Activated T-cell treated with anti-CD3 and anti-CD28 coated beads, Interleukin-2, amount 50 U/mL, for 72 hours (primary cell): Measurements from ENCODE around the gene KIF21A. TPM values are rescaled to one million over a fixed set of nuclear protein-coding genes. Genes with fewer than 3 reads are reported as not detected.

Experiments
- ATAC-seq, 2 donors: fragments of 150-1000 bp; cut with Tn5 transposase; replicated peaks in 1 of 2; 2 replicates each; pipeline ENCODE4 v1.10.0; 2021; ENCODE audit warnings: moderate library complexity in 2 of 2, mild to moderate bottlenecking in 1 of 2
- DNase-seq, 2 donors: peaks; one replicate each; pipeline ENCODE4 v3.0.0; 2021 to 2022; ENCODE audit warnings: mixed read lengths in 1 of 2
- H3K27ac Mint-ChIP-seq: one replicate; pipeline ENCODE4 v1.8.0; 2022; ENCODE audit warnings: mild to moderate bottlenecking, moderate library complexity, mixed read lengths
- H3K27me3 Mint-ChIP-seq: one replicate; pipeline ENCODE4 v1.8.0; 2022; ENCODE audit warnings: low read depth, mixed read lengths
- H3K36me3 Mint-ChIP-seq, 2 donors: one replicate each; pipeline ENCODE4 v1.8.0; 2022; ENCODE audit warnings: mixed read lengths in 2 of 2, mild to moderate bottlenecking in 1 of 2; ENCODE audit not compliant: insufficient read depth in 2 of 2
- H3K4me1 Mint-ChIP-seq: one replicate; pipeline ENCODE4 v1.8.0; 2022; ENCODE audit warnings: low read depth, mixed read lengths
- H3K4me3 Mint-ChIP-seq, 2 donors: one replicate each; pipeline ENCODE4 v1.8.0; 2022; ENCODE audit warnings: mild to moderate bottlenecking in 2 of 2, mixed read lengths in 2 of 2, moderate library complexity in 2 of 2
- H3K9me3 Mint-ChIP-seq, 2 donors: one replicate each; pipeline ENCODE4 v1.8.0; 2022; ENCODE audit warnings: mixed read lengths in 2 of 2
- total RNA-seq, 2 donors: library from RNA; stranded (reverse); gene quantifications; one replicate each; pipeline ENCODE4 v1.2.3, GENCODE V29; 2022

Gene KIF21A
- total RNA-seq, 2 donors from 2014 or later: 24.8 to 26.4 TPM

- no peaks in the 10 kb centered on the region for H3K4me1 Mint-ChIP-seq
These were observed 49.0 kb downstream of the KIF21A start for GRCh38 chr12:39393890-39394289.

GRCh38 chr12:39393179-39393578 is 49.7 kb downstream of the KIF21A start:
- ATAC-seq (no peak), DNase-seq (no peak)
- H3K4me3 Mint-ChIP-seq: no peak overlapping the region
- H3K27ac Mint-ChIP-seq: no peak overlapping the region
- H3K9me3 Mint-ChIP-seq: no peaks in the 10 kb centered on the region
- no peaks in the 10 kb centered on the region for H3K4me1 Mint-ChIP-seq
- no peaks in the 10 kb centered on the region for H3K27me3 Mint-ChIP-seq
- no peaks in the 10 kb centered on the region for H3K36me3 Mint-ChIP-seq

More at GRCh38 chr12:39393890-39394289, 49.0 kb downstream of the KIF21A start:
- ATAC-seq (no peak), DNase-seq (no peak)
- Mint-ChIP-seq H3K27me3 (no peaks in the 10 kb centered on the region), H3K27ac (no peak overlapping the region), H3K9me3 (no peaks in the 10 kb centered on the region), H3K4me3 (no peak overlapping the region), H3K36me3 (no peaks in the 10 kb centered on the region)

- Mint-ChIP-seq H3K27ac (no peak overlapping the region), H3K27me3 (no peaks in the 10 kb centered on the region), H3K4me3 (no peak overlapping the region), H3K4me1 (no peaks in the 10 kb centered on the region), H3K9me3 (no peaks in the 10 kb centered on the region), H3K36me3 (no peaks in the 10 kb centered on the region)
- DNase-seq: no peak
- ATAC-seq: no peak
These were observed 50.6 kb downstream of the KIF21A start for GRCh38 chr12:39392154-39392925.

GRCh38 chr12:39390752-39391151 is 52.2 kb downstream of the KIF21A start:
- Mint-ChIP-seq H3K4me1 (no peaks in the 10 kb centered on the region), H3K36me3 (no peaks in the 10 kb centered on the region), H3K27me3 (no peaks in the 10 kb centered on the region), H3K9me3 (no peaks in the 10 kb centered on the region), H3K4me3 (no peak overlapping the region), H3K27ac (no peak overlapping the region)
- ATAC-seq (no peak), DNase-seq (no peak)

GRCh38 chr12:39389399-39390150 is 53.3 kb downstream of the KIF21A start:
- ATAC-seq (no peak), DNase-seq (no peak)
- no peaks in the 10 kb centered on the region for H3K27me3 Mint-ChIP-seq
- no peaks in the 10 kb centered on the region for H3K9me3 Mint-ChIP-seq
- H3K27ac Mint-ChIP-seq: no peak overlapping the region
- H3K4me1 Mint-ChIP-seq: no peaks in the 10 kb centered on the region
- H3K4me3 Mint-ChIP-seq: no peak overlapping the region
- H3K36me3 Mint-ChIP-seq: no peaks in the 10 kb centered on the region

GRCh38 chr12:39386335-39386734 is 56.6 kb downstream of the KIF21A start:
- Mint-ChIP-seq H3K4me1 (no peaks in the 10 kb centered on the region), H3K4me3 (no peak overlapping the region), H3K36me3 (no peaks in the 10 kb centered on the region), H3K9me3 (no peaks in the 10 kb centered on the region), H3K27ac (no peak overlapping the region), H3K27me3 (no peaks in the 10 kb centered on the region)
- no peak for DNase-seq
- ATAC-seq: no peak

- no peaks in the 10 kb centered on the region for H3K27me3 Mint-ChIP-seq
- ATAC-seq (no peak), DNase-seq (no peak)
- no peaks in the 10 kb centered on the region for H3K4me1 Mint-ChIP-seq
- no peak overlapping the region for H3K4me3 Mint-ChIP-seq
- H3K9me3 Mint-ChIP-seq: no peaks in the 10 kb centered on the region
- H3K27ac Mint-ChIP-seq: no peak overlapping the region
- H3K36me3 Mint-ChIP-seq: no peaks in the 10 kb centered on the region
These were observed 59.8 kb downstream of the KIF21A start for GRCh38 chr12:39383114-39383513.

GRCh38 chr12:39380090-39380489 is 62.8 kb downstream of the KIF21A start:
- ATAC-seq: no peak
- Mint-ChIP-seq H3K9me3 (no peaks in the 10 kb centered on the region), H3K27ac (no peak overlapping the region)

GRCh38 chr12:39378341-39378740 is 64.6 kb downstream of the KIF21A start:
- H3K9me3 Mint-ChIP-seq: no peaks in the 10 kb centered on the region
- DNase-seq: no peak
- no peaks in the 10 kb centered on the region for H3K27me3 Mint-ChIP-seq
- no peak overlapping the region for H3K27ac Mint-ChIP-seq
- H3K4me1 Mint-ChIP-seq: peaks cover 1% of the 10 kb centered on the region
- no peak for ATAC-seq
- no peaks in the 10 kb centered on the region for H3K36me3 Mint-ChIP-seq
- H3K4me3 Mint-ChIP-seq: no peak overlapping the region

More at GRCh38 chr12:39380090-39380489, 62.8 kb downstream of the KIF21A start:
- no peak for DNase-seq
- H3K4me1 Mint-ChIP-seq: no peaks in the 10 kb centered on the region
- H3K4me3 Mint-ChIP-seq: no peak overlapping the region
- no peaks in the 10 kb centered on the region for H3K36me3 Mint-ChIP-seq
- no peaks in the 10 kb centered on the region for H3K27me3 Mint-ChIP-seq

GRCh38 chr12:39375206-39375808 is 67.6 kb downstream of the KIF21A start:
- Mint-ChIP-seq H3K27me3 (no peaks in the 10 kb centered on the region), H3K4me1 (peaks cover 18% of the 10 kb centered on the region), H3K27ac (no peak overlapping the region), H3K36me3 (no peaks in the 10 kb centered on the region), H3K9me3 (no peaks in the 10 kb centered on the region), H3K4me3 (no peak overlapping the region)
- DNase-seq: no peak
- ATAC-seq: no peak

- Mint-ChIP-seq H3K9me3 (no peaks in the 10 kb centered on the region), H3K27me3 (no peaks in the 10 kb centered on the region), H3K27ac (peak overlapping the region; percentile 33), H3K4me1 (peaks cover 18% of the 10 kb centered on the region), H3K4me3 (peak overlapping the region; percentile 20 to 47), H3K36me3 (peaks cover 0 to 2% of the 10 kb centered on the region in 2 donors)
- DNase-seq (peak; percentile 3 to 10), ATAC-seq (peak; percentile 96 to 99)
These were observed 70.0 kb downstream of the KIF21A start for GRCh38 chr12:39372929-39373328.

- H3K36me3 Mint-ChIP-seq: peaks cover 0 to 2% of the 10 kb centered on the region in 2 donors
- no peaks in the 10 kb centered on the region for H3K27me3 Mint-ChIP-seq
- ATAC-seq (peak; percentile 58 to 63), DNase-seq (no peak)
- peak overlapping the region; percentile 20 to 47 for H3K4me3 Mint-ChIP-seq
- peak overlapping the region; percentile 33 for H3K27ac Mint-ChIP-seq
- H3K9me3 Mint-ChIP-seq: no peaks in the 10 kb centered on the region
- H3K4me1 Mint-ChIP-seq: peaks cover 18% of the 10 kb centered on the region
These were observed 70.6 kb downstream of the KIF21A start for GRCh38 chr12:39372204-39372925.

GRCh38 chr12:39369756-39370155 is 73.2 kb downstream of the KIF21A start:
- peak overlapping the region; percentile 33 for H3K27ac Mint-ChIP-seq
- ATAC-seq: no peak
- no peak for DNase-seq
- peak overlapping the region in 1 of 2 donors; percentile 25 for H3K4me3 Mint-ChIP-seq
- peaks cover 18% of the 10 kb centered on the region for H3K4me1 Mint-ChIP-seq
- H3K36me3 Mint-ChIP-seq: peaks cover 0 to 2% of the 10 kb centered on the region in 2 donors
- H3K27me3 Mint-ChIP-seq: no peaks in the 10 kb centered on the region
- no peaks in the 10 kb centered on the region for H3K9me3 Mint-ChIP-seq
